GM12891 (cell line): ENCODE results near the gene HECTD4.
A peak's percentile ranks its signal among the peaks of the same experiment; 100 is the strongest.
"Not testable (repeated sequence)": the region's sequence is repeated elsewhere in the genome, so short reads cannot be mapped to it uniquely, and the experiment has no call there.

Experiments used
- DNase-seq: peaks from one replicate; pipeline ENCODE4 v3.0.0; 2011; ENCODE audit warnings: low spot score; ENCODE audit not compliant: insufficient read length
- FAIRE-seq: peaks from 2 replicates; lab custom pipeline; 2011; peaks lifted over from hg19 to GRCh38; lab: Jason Lieb, UNC
- PAX5 ChIP-seq: IDR thresholded peaks from 2 replicates; pipeline ENCODE4 v1.6.1; 2011; ENCODE audit warnings: low read length, moderate library complexity, mild to moderate bottlenecking; ENCODE audit not compliant: insufficient read depth, severe bottlenecking
- POLR2A ChIP-seq: IDR thresholded peaks from 2 replicates; pipeline ENCODE4 v1.6.1; 2011; ENCODE audit warnings: low read depth, low read length, control low read depth
- POLR2AphosphoS5 ChIP-seq: IDR thresholded peaks from 2 replicates; pipeline ENCODE4 v1.6.1; 2011; ENCODE audit warnings: low read depth, low read length, control low read depth
- POU2F2 ChIP-seq: IDR thresholded peaks from 2 replicates; pipeline ENCODE4 v1.6.1; 2011; ENCODE audit warnings: low read depth, mild to moderate bottlenecking, control low read depth, low read length, moderate library complexity
- SPI1 ChIP-seq: IDR thresholded peaks from 2 replicates; pipeline ENCODE4 v1.6.1; 2011; ENCODE audit warnings: low read depth, low read length, control low read depth
- TAF1 ChIP-seq: IDR thresholded peaks from 2 replicates; pipeline ENCODE4 v1.6.1; 2011; ENCODE audit warnings: low read depth, low read length, control low read depth

Gene HECTD4

GRCh38 chr12:112166051-112167015 is 215.9 kb downstream of the HECTD4 start:
- DNase-seq = no peak
- no peak for FAIRE-seq
- no peak for TF ChIP-seq POLR2A
- no peak for TF ChIP-seq TAF1
- TF ChIP-seq POLR2AphosphoS5 = no peak
- TF ChIP-seq PAX5 = no peak
- no peak for TF ChIP-seq POU2F2
- TF ChIP-seq SPI1 = no peak

- DNase-seq = no peak
- TF ChIP-seq PAX5 (no peak), POU2F2 (no peak), POLR2AphosphoS5 (no peak), TAF1 (no peak), SPI1 (no peak), POLR2A (no peak)
- no peak for FAIRE-seq
Measured at GRCh38 chr12:112165624-112166023, 216.6 kb downstream of the HECTD4 start.

GRCh38 chr12:112164011-112164660 is 218.1 kb downstream of the HECTD4 start:
- DNase-seq (no peak), FAIRE-seq (no peak)
- TF ChIP-seq TAF1 (no peak), POU2F2 (no peak), POLR2A (no peak), POLR2AphosphoS5 (no peak), PAX5 (no peak), SPI1 (no peak)

DNA sequence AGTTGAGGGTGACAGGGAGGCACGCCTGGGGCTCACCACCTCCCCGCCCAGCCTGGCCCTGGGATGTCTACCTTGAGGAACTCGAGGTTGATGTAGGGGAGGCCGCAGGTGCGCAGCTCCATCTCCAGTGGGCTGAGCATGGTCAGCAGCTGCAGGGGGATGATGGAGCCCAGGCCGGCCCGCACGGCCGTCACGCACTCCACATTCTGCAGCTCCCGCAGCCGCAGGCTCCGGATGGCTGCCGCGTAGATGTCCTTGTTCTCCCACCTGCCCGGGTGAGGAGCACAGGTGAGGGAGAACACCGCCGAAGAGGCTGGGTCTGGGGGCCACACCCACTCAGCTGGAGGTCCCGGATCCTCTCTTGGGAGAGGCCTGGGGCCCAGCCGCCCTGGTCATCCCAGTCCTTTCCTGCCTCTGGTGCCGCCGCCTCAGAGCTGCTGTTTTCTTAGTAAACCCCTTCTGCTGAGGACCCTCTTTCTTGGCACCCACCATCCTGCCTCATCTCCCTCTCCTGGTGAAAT is 218.7 kb downstream of the HECTD4 start:
- FAIRE-seq (no peak), DNase-seq (no peak)
- 0 out of 2 replicates have a peak, but pooled peaks have one; percentile 28 for TF ChIP-seq POLR2AphosphoS5
- no peak for TF ChIP-seq PAX5

GRCh38 chr12:112163056-112163455 is 219.2 kb downstream of the HECTD4 start:
- DNase-seq (no peak), FAIRE-seq (no peak)
- no peak for TF ChIP-seq TAF1
- TF ChIP-seq PAX5 = no peak
- TF ChIP-seq POU2F2 = no peak
- no peak for TF ChIP-seq POLR2A
- TF ChIP-seq POLR2AphosphoS5 = no peak
- TF ChIP-seq SPI1 = no peak

DNA sequence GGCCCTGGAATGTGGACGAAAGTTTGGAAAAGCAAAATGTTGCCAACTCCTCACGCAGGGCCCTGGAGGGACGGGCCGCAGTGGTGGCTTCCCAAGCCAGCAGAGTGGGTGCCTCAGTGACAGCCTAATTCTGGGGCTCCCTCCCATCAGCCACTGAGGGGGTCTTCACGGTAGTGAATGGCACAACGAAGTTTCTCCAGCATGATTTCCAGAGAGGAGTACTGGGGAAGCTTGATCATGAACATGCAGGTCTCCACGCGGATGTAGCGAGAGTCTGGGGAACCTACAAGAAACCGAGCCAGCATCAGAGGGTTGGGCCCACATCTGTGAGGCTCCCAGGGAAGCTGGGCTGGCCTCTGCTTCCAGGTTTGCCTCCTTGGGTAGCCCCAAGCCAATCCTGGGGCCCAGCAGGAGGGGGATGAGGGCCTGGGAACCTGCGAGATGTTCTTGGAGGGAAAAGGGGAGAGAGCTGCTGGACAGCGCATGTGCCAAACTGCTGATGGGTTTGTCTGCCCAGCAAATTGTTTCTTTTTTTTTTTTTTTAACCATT is 219.9 kb downstream of the HECTD4 start:
- DNase-seq = no peak
- FAIRE-seq = no peak
- no peak for TF ChIP-seq POU2F2
- TF ChIP-seq SPI1 = no peak
- TF ChIP-seq POLR2AphosphoS5 = no peak
- TF ChIP-seq POLR2A = no peak
- TF ChIP-seq PAX5 = no peak
- no peak for TF ChIP-seq TAF1

DNA sequence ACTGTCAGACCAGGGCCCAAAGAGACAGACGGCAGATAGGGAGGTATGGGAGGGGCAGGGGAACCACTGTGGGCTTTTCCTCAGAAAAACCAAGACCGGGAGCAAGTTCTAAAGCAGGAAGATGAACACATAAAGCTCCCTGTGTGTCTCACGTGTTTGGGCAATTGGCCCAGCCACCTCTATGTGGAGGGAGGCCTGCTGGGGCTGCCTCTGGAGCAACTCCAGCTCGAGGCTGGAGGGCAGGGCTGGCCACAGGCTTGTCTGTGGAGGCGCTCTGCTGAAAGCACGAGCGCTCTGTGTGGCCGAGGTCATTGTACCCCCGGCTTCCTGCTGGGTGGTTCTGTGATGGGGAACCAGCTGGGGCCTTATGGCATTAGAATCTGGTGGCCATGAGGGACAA is 220.5 kb downstream of the HECTD4 start:
- TF ChIP-seq POLR2A = no peak
- TF ChIP-seq POU2F2 = no peak
- no peak for DNase-seq
- no peak for FAIRE-seq

DNA sequence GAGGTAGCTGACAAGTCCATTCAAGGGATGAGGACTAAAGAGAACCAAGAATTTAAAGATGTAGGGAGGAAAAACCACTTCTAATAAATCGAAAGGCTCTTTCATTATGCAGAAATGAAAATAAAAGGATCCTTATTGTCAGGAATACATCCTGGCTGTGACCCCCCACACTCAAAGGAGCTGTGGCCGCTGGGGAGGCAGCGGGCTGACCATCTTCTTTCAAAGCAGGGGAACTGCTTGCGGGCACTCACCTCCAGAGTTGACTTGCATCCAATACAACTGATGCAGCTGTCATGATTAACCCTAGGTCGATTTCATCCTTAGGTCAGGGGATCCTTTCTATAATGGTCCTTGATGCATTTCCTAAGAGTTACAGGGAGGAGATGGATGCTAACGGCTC is 221.6 kb downstream of the HECTD4 start:
- TF ChIP-seq POLR2A = no peak
- TF ChIP-seq TAF1 = no peak
- no peak for DNase-seq

DNA sequence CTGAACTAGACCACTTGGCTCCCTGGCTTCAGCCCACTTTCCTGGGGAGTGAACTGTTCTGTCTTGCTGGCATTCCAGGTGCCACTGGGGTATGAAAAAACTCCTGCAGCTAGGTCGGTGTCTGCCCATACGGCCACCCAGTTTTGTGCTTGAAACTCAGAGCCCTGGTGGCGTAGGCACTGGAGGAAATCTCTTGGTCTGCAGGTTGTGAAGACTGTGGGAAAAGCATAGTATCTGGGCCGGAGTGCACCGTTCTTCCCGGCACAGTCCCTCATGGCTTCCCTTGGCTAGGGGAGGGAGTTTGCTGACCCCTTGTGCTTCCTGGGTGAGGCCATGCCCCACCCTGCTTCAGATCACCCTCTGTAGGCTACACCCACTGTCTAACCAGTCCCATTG is 223.1 kb downstream of the HECTD4 start:
- DNase-seq (no peak), FAIRE-seq (no peak)
- TF ChIP-seq TAF1 (no peak), POLR2A (no peak), POLR2AphosphoS5 (no peak), PAX5 (no peak), POU2F2 (no peak), SPI1 (no peak)

More for the DNA sequence above, 221.6 kb downstream of the HECTD4 start:
- FAIRE-seq = no peak

DNA sequence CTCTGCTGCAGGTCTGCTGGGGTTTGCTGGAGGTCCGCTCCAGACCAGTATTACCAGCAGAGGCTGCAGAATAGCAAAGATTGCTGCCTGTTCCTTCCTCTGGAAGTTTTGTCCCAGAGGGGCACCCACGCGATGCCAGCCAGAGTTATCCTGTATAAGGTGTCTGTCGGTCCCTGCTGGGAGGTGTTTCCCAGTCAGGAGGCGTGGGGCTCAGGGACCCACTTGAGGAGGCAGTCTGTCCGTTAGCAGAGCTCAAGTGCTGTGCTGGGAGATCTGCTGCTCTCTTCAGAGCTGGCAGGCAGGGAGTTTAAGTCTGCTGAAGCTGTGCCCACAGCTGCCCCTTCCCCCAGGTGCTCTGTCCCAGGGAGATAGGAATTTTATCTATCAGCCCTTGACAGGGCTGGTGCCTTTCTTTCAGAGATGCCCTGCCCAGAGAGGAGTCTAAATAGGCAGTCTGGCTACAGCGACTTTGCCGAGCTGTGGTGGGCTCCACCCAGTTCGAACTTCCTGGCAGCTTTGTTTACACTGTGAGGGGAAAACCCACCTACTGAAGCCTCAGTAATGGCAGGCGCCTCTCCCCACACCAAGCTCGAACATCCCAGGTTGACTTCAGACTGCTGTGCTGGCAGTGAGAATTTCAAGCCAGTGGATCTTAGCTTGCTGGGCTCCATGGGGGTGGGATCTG is 223.6 kb downstream of the HECTD4 start:
- not testable (repeated sequence) for DNase-seq
- peak; percentile 48 for FAIRE-seq
